IPS-18a (cell line): Measurements from ENCODE around the gene MAML3.

Source experiments
- H3K27ac ChIP-seq: one replicate; pipeline ENCODE4 v1.5.1; 2013; ENCODE audit warnings: low read length
- H3K27me3 ChIP-seq: one replicate; pipeline ENCODE4 v1.6.1; 2013; ENCODE audit warnings: mild to moderate bottlenecking, low read length; ENCODE audit not compliant: control insufficient read depth, insufficient read depth
- H3K36me3 ChIP-seq: one replicate; pipeline ENCODE4 v1.6.1; 2013; ENCODE audit warnings: low read depth, low read length; ENCODE audit not compliant: control insufficient read depth
- H3K4me1 ChIP-seq: one replicate; pipeline ENCODE4 v1.6.1; 2013; ENCODE audit warnings: low read depth, low read length; ENCODE audit not compliant: control insufficient read depth
- H3K4me3 ChIP-seq: one replicate; pipeline ENCODE4 v1.5.1; 2013; ENCODE audit warnings: low read length
- H3K9ac ChIP-seq: one replicate; pipeline ENCODE4 v1.6.1; 2013; ENCODE audit warnings: mild to moderate bottlenecking, low read length, moderate library complexity
- H3K9me3 ChIP-seq: one replicate; pipeline ENCODE4 v1.6.1; 2013; ENCODE audit warnings: low read depth, low read length; ENCODE audit not compliant: control insufficient read depth

MAML3 gene

GRCh38 chr4:140005699-140006098 lies 148.3 kb downstream of the MAML3 start:
- Histone ChIP-seq H3K27me3 (peaks cover 15% of the 10 kb centered on the region), H3K4me1 (peaks cover 23% of the 10 kb centered on the region), H3K27ac (no peak overlapping the region), H3K9me3 (no peaks in the 10 kb centered on the region), H3K4me3 (no peak overlapping the region), H3K36me3 (no peaks in the 10 kb centered on the region), H3K9ac (no peak overlapping the region)

GRCh38 chr4:140004922-140005627 lies 148.9 kb downstream of the MAML3 start:
- H3K9ac ChIP-seq: peak overlapping the region; percentile 69
- H3K4me1 ChIP-seq: peaks cover 23% of the 10 kb centered on the region
- no peaks in the 10 kb centered on the region for H3K36me3 ChIP-seq
- peak overlapping the region; percentile 53 for H3K4me3 ChIP-seq
- no peaks in the 10 kb centered on the region for H3K9me3 ChIP-seq
- no peak overlapping the region for H3K27ac ChIP-seq
- H3K27me3 ChIP-seq: peaks cover 15% of the 10 kb centered on the region

GRCh38 chr4:140004549-140004895 lies 149.5 kb downstream of the MAML3 start:
- H3K27me3 ChIP-seq: peaks cover 15% of the 10 kb centered on the region
- H3K9me3 ChIP-seq: no peaks in the 10 kb centered on the region
- peak overlapping the region; percentile 53 for H3K4me3 ChIP-seq
- H3K27ac ChIP-seq: no peak overlapping the region
- H3K9ac ChIP-seq: peak overlapping the region; percentile 69
- peaks cover 23% of the 10 kb centered on the region for H3K4me1 ChIP-seq
- no peaks in the 10 kb centered on the region for H3K36me3 ChIP-seq

GRCh38 chr4:140003876-140004548 lies 150.0 kb downstream of the MAML3 start:
- peak overlapping the region; percentile 69 for H3K9ac ChIP-seq
- H3K4me1 ChIP-seq: peaks cover 23% of the 10 kb centered on the region
- H3K27me3 ChIP-seq: peaks cover 15% of the 10 kb centered on the region
- no peak overlapping the region for H3K27ac ChIP-seq
- H3K4me3 ChIP-seq: peak overlapping the region; percentile 53
- H3K9me3 ChIP-seq: no peaks in the 10 kb centered on the region
- no peaks in the 10 kb centered on the region for H3K36me3 ChIP-seq

- Histone ChIP-seq H3K9me3 (no peaks in the 10 kb centered on the region), H3K4me1 (peaks cover 14% of the 10 kb centered on the region), H3K27me3 (peaks cover 15% of the 10 kb centered on the region), H3K4me3 (no peak overlapping the region), H3K36me3 (no peaks in the 10 kb centered on the region), H3K9ac (no peak overlapping the region), H3K27ac (no peak overlapping the region)
Measured at GRCh38 chr4:140000232-140000631, 153.8 kb downstream of the MAML3 start.

- no peaks in the 10 kb centered on the region for H3K36me3 ChIP-seq
- H3K9ac ChIP-seq: no peak overlapping the region
- H3K4me3 ChIP-seq: no peak overlapping the region
- H3K4me1 ChIP-seq: peaks cover 14% of the 10 kb centered on the region
- H3K27ac ChIP-seq: no peak overlapping the region
- H3K9me3 ChIP-seq: no peaks in the 10 kb centered on the region
- no peaks in the 10 kb centered on the region for H3K27me3 ChIP-seq
Measured at GRCh38 chr4:139988863-139989765, 164.9 kb downstream of the MAML3 start.

GRCh38 chr4:139987502-139987850 lies 166.5 kb downstream of the MAML3 start:
- H3K36me3 ChIP-seq: no peaks in the 10 kb centered on the region
- H3K4me1 ChIP-seq: peaks cover 14% of the 10 kb centered on the region
- no peak overlapping the region for H3K4me3 ChIP-seq
- no peaks in the 10 kb centered on the region for H3K9me3 ChIP-seq
- no peak overlapping the region for H3K9ac ChIP-seq
- no peak overlapping the region for H3K27ac ChIP-seq
- H3K27me3 ChIP-seq: no peaks in the 10 kb centered on the region

- no peaks in the 10 kb centered on the region for H3K36me3 ChIP-seq
Measured at GRCh38 chr4:139986689-139987501, 167.1 kb downstream of the MAML3 start.

GRCh38 chr4:139986106-139986505 lies 167.9 kb downstream of the MAML3 start:
- Histone ChIP-seq H3K36me3 (no peaks in the 10 kb centered on the region), H3K9me3 (no peaks in the 10 kb centered on the region), H3K27ac (no peak overlapping the region), H3K4me3 (no peak overlapping the region), H3K9ac (no peak overlapping the region), H3K4me1 (peaks cover 14% of the 10 kb centered on the region), H3K27me3 (no peaks in the 10 kb centered on the region)

More at GRCh38 chr4:139986689-139987501, 167.1 kb downstream of the MAML3 start:
- no peak overlapping the region for H3K4me3 ChIP-seq
- H3K27me3 ChIP-seq: no peaks in the 10 kb centered on the region
- no peak overlapping the region for H3K27ac ChIP-seq
- H3K9ac ChIP-seq: no peak overlapping the region
- H3K4me1 ChIP-seq: peaks cover 14% of the 10 kb centered on the region
- no peaks in the 10 kb centered on the region for H3K9me3 ChIP-seq

GRCh38 chr4:139985401-139985800 lies 168.6 kb downstream of the MAML3 start:
- H3K9ac ChIP-seq: no peak overlapping the region
- no peak overlapping the region for H3K4me3 ChIP-seq
- no peak overlapping the region for H3K27ac ChIP-seq
- no peaks in the 10 kb centered on the region for H3K36me3 ChIP-seq
- peaks cover 14% of the 10 kb centered on the region for H3K4me1 ChIP-seq
- no peaks in the 10 kb centered on the region for H3K9me3 ChIP-seq
- no peaks in the 10 kb centered on the region for H3K27me3 ChIP-seq

- no peaks in the 10 kb centered on the region for H3K27me3 ChIP-seq
- H3K9ac ChIP-seq: no peak overlapping the region
- no peak overlapping the region for H3K27ac ChIP-seq
- no peak overlapping the region for H3K4me3 ChIP-seq
- no peaks in the 10 kb centered on the region for H3K9me3 ChIP-seq
- no peaks in the 10 kb centered on the region for H3K36me3 ChIP-seq
- peaks cover 12% of the 10 kb centered on the region for H3K4me1 ChIP-seq
Measured at GRCh38 chr4:139984471-139984870, 169.5 kb downstream of the MAML3 start.
